Ascending aorta (tissue), 2 donors: Measurements from ENCODE around the gene ARHGEF10L. TPM values are rescaled to one million over a fixed set of nuclear protein-coding genes. Genes with fewer than 3 reads are reported as not detected.
A peak's percentile ranks its signal among the peaks of the same experiment; 100 is the strongest.

Experiments used
- DNase-seq, 2 donors: peaks; one replicate each; pipeline ENCODE4 v3.0.0-alpha.2; 2019; ENCODE audit warnings: low spot score in 2 of 2
- H3K27ac ChIP-seq, 2 donors: fragments of 200-600 bp; sonication (generic); one replicate each; pipeline ENCODE4 v1.5.1; 2016 to 2017; ENCODE audit warnings: mild to moderate bottlenecking in 1 of 2
- H3K27me3 ChIP-seq: fragments of 200-600 bp; sonication (generic); one replicate; pipeline ENCODE4 v1.5.1; 2017
- H3K36me3 ChIP-seq, 2 donors: fragments of 200-600 bp; sonication (generic); one replicate each; pipeline ENCODE4 v1.5.1; 2016
- H3K4me1 ChIP-seq, 2 donors: fragments of 200-600 bp; sonication (generic); one replicate each; pipeline ENCODE4 v1.5.1; 2016 to 2017; ENCODE audit warnings: mild to moderate bottlenecking in 1 of 2
- H3K4me3 ChIP-seq, 2 donors: fragments of 200-600 bp; sonication (generic); one replicate each; pipeline ENCODE4 v1.5.1; 2016 to 2017; ENCODE audit warnings: mild to moderate bottlenecking in 1 of 2
- H3K9me3 ChIP-seq, 2 donors: fragments of 200-600 bp; sonication (generic); one replicate each; pipeline ENCODE4 v1.5.1; 2016
- CTCF ChIP-seq, 3 experiments: fragments of 200-600 bp in 2 of 3; fragments of 450-650 bp in 1 of 3; sonication (generic) in 2 of 3; IDR thresholded peaks; one replicate each; pipeline ENCODE4 v1.5.1; 2016 to 2019; ENCODE audit warnings: antibody characterized with exemption in 3 of 3, mild to moderate bottlenecking in 1 of 3, moderate library complexity in 1 of 3
- intact Hi-C: fragments of 100-400 bp; cut with DNase I; formaldehyde crosslinking; loops from one replicate; pipeline ENCODE4 v1.15.1; 2023
- total RNA-seq: library from RNA; depleted of rRNA; stranded (reverse); fragments of >200 nt; gene quantifications from one replicate; pipeline ENCODE4 v1.1.0, GENCODE V29; 2016

The ARHGEF10L gene
- total RNA-seq, 1 donor from 2014 or later: 177 TPM

- TF ChIP-seq CTCF (IDR thresholded peaks at IDR 0.05): no peak
- peaks cover 0 to 43% of the 10 kb centered on the region in 2 donors for H3K4me1 ChIP-seq
- no peak overlapping the region for H3K27ac ChIP-seq
Observed at GRCh38 chr1:17670587-17671313, 131.3 kb downstream of the ARHGEF10L start.

GRCh38 chr1:17671314-17671705, 131.8 kb downstream of the ARHGEF10L start:
- H3K4me3 ChIP-seq: no peak overlapping the region
- no peak for DNase-seq
- H3K27me3 ChIP-seq: no peaks in the 10 kb centered on the region
- peaks cover 0 to 43% of the 10 kb centered on the region in 2 donors for H3K4me1 ChIP-seq
- H3K27ac ChIP-seq: peak overlapping the region in 1 of 2 donors; percentile 40
- no peak for TF ChIP-seq CTCF (IDR thresholded peaks at IDR 0.05)
- intact Hi-C loops: no loop called here
- H3K36me3 ChIP-seq: peaks cover 37 to 75% of the 10 kb centered on the region in 2 donors
- H3K9me3 ChIP-seq: no peaks in the 10 kb centered on the region

More at GRCh38 chr1:17670587-17671313, 131.3 kb downstream of the ARHGEF10L start:
- H3K4me3 ChIP-seq: no peak overlapping the region
- no peaks in the 10 kb centered on the region for H3K9me3 ChIP-seq
- intact Hi-C loops: no loop called here
- H3K36me3 ChIP-seq: peaks cover 43 to 75% of the 10 kb centered on the region in 2 donors
- no peak for DNase-seq
- no peaks in the 10 kb centered on the region for H3K27me3 ChIP-seq

- H3K27ac ChIP-seq: peak overlapping the region in 1 of 2 donors; percentile 40
- peaks cover 0 to 40% of the 10 kb centered on the region in 2 donors for H3K4me1 ChIP-seq
- no peak overlapping the region for H3K4me3 ChIP-seq
- no peak for TF ChIP-seq CTCF (IDR thresholded peaks at IDR 0.05)
- H3K9me3 ChIP-seq: no peaks in the 10 kb centered on the region
- H3K27me3 ChIP-seq: no peaks in the 10 kb centered on the region
- no peak for DNase-seq
- H3K36me3 ChIP-seq: peaks cover 38 to 75% of the 10 kb centered on the region in 2 donors
- intact Hi-C loops: no loop called here
Observed at GRCh38 chr1:17671741-17672140, 132.2 kb downstream of the ARHGEF10L start.

GRCh38 chr1:17672226-17672625, 132.7 kb downstream of the ARHGEF10L start:
- TF ChIP-seq CTCF (IDR thresholded peaks at IDR 0.05): no peak
- DNase-seq: no peak
- H3K4me1 ChIP-seq: peaks cover 0 to 39% of the 10 kb centered on the region in 2 donors
- intact Hi-C loops: no loop called here
- H3K9me3 ChIP-seq: no peaks in the 10 kb centered on the region
- peak overlapping the region in 1 of 2 donors; percentile 49 for H3K27ac ChIP-seq
- peaks cover 40 to 75% of the 10 kb centered on the region in 2 donors for H3K36me3 ChIP-seq
- H3K4me3 ChIP-seq: no peak overlapping the region
- no peaks in the 10 kb centered on the region for H3K27me3 ChIP-seq

- peaks cover 31 to 70% of the 10 kb centered on the region in 2 donors for H3K36me3 ChIP-seq
- no peaks in the 10 kb centered on the region for H3K9me3 ChIP-seq
- H3K4me1 ChIP-seq: peaks cover 0 to 33% of the 10 kb centered on the region in 2 donors
- no peak overlapping the region for H3K4me3 ChIP-seq
- TF ChIP-seq CTCF (IDR thresholded peaks at IDR 0.05): no peak
- no peaks in the 10 kb centered on the region for H3K27me3 ChIP-seq
- peak overlapping the region in 1 of 2 donors; percentile 49 for H3K27ac ChIP-seq
- DNase-seq: no peak
- intact Hi-C loops: no loop called here
Observed at GRCh38 chr1:17673329-17674072, 134.0 kb downstream of the ARHGEF10L start.
